HUDEP-2 (cell line): Measurements from ENCODE around the gene HSP90AA1.
"Not testable (repeated sequence)": the region's sequence is repeated elsewhere in the genome, so short reads cannot be mapped to it uniquely, and the experiment has no call there.

ENCODE experiments used
- DNase-seq, 76 experiments: peaks; one replicate each; lab custom pipeline; 2025; ENCODE audit not compliant: unreplicated experiment in 76 of 76; lab: John Stamatoyannopoulos, UW

HSP90AA1 gene

GRCh38 chr14:102086972-102087761 is at the start of gene HSP90AA1:
Gene HSP90AA1, minus strand, starts transcription at chr14:102087044. Its CDS starts 666 bp downstream, at chr14:102086378.
- DNase-seq = peak in 74 of 76 experiments; percentile 48 to 97 (median 90)

- DNase-seq = not testable (repeated sequence)
Observed at GRCh38 chr14:102135456-102135855, 48.6 kb upstream of the HSP90AA1 start.

- DNase-seq = not testable (repeated sequence)
Observed at GRCh38 chr14:102134719-102135118, 47.9 kb upstream of the HSP90AA1 start.

GRCh38 chr14:102134021-102134420 is 47.2 kb upstream of the HSP90AA1 start:
- not testable (repeated sequence) for DNase-seq

GRCh38 chr14:102131741-102132140 is 44.9 kb upstream of the HSP90AA1 start:
- no peak for DNase-seq

GRCh38 chr14:102126807-102127455 is 40.1 kb upstream of the HSP90AA1 start:
- no peak for DNase-seq

- DNase-seq = no peak
Observed at GRCh38 chr14:102125546-102125945, 38.7 kb upstream of the HSP90AA1 start.

GRCh38 chr14:102124419-102124818 is 37.6 kb upstream of the HSP90AA1 start:
- DNase-seq = no peak

- DNase-seq = no peak
Observed at GRCh38 chr14:102121567-102121966, 34.7 kb upstream of the HSP90AA1 start.

GRCh38 chr14:102120888-102121287 is 34.0 kb upstream of the HSP90AA1 start:
- DNase-seq = no peak

GRCh38 chr14:102117852-102118251 is 31.0 kb upstream of the HSP90AA1 start:
- DNase-seq = no peak

- DNase-seq = no peak
Observed at GRCh38 chr14:102116361-102117180, 29.7 kb upstream of the HSP90AA1 start.

- DNase-seq = no peak
Observed at GRCh38 chr14:102111101-102111500, 24.3 kb upstream of the HSP90AA1 start.

GRCh38 chr14:102109332-102109731 is 22.5 kb upstream of the HSP90AA1 start:
- not testable (repeated sequence) for DNase-seq

GRCh38 chr14:102105369-102105768 is 18.5 kb upstream of the HSP90AA1 start:
- no peak for DNase-seq

- no peak for DNase-seq
Observed at GRCh38 chr14:102103062-102103695, 16.3 kb upstream of the HSP90AA1 start.

- DNase-seq = no peak
Observed at GRCh38 chr14:102097441-102098135, 10.7 kb upstream of the HSP90AA1 start.

GRCh38 chr14:102096569-102097188 is 9.8 kb upstream of the HSP90AA1 start:
- DNase-seq = peak in 67 of 76 experiments; percentile 11 to 79 (median 60)

GRCh38 chr14:102095871-102096568 is 9.2 kb upstream of the HSP90AA1 start:
- DNase-seq = peak in 5 of 76 experiments; percentile 10 to 28 (median 16)
